Activated CD4-positive, CD25-positive, alpha-beta regulatory T cell treated with anti-CD3 and anti-CD28 coated beads, Interleukin-2, amount 50 U/mL, for 72 hours (primary cell): Measurements from ENCODE around the gene KMT2B.

Experiments
- DNase-seq: peaks from one replicate; pipeline ENCODE4 v3.0.0; 2021

The KMT2B gene

GRCh38 chr19:35742121-35742724 lies 24.4 kb downstream of the KMT2B start, which contains the start of gene IGFLR1:
IGFLR1 (minus strand) TSS chr19:35742452; CDS start chr19:35741180, 1,272 bp downstream.
- DNase-seq, result peak; percentile 66

GRCh38 chr19:35743640-35744429 lies 26.0 kb downstream of the KMT2B start:
- no peak for DNase-seq

GRCh38 chr19:35744430-35745327 lies 26.9 kb downstream of the KMT2B start:
- peak; percentile 90 for DNase-seq

GRCh38 chr19:35745328-35746086 lies 27.7 kb downstream of the KMT2B start, which contains the start of the genes PSENEN and U2AF1L4:
PSENEN (plus strand) TSS chr19:35745651; CDS start chr19:35745931, 280 bp downstream.
U2AF1L4 (minus strand) TSS chr19:35745418; CDS start chr19:35745391, 27 bp downstream.
- peak; percentile 93 for DNase-seq

GRCh38 chr19:35746087-35746462 lies 28.3 kb downstream of the KMT2B start:
- DNase-seq, result no peak

GRCh38 chr19:35746531-35746930 lies 28.7 kb downstream of the KMT2B start:
- peak; percentile 21 for DNase-seq

- peak; percentile 95 for DNase-seq
Observed at GRCh38 chr19:35748106-35749020, 30.6 kb downstream of the KMT2B start, which contains the start of gene LIN37. LIN37 (plus strand) TSS chr19:35748576; CDS start chr19:35748725, 149 bp downstream.

- no peak for DNase-seq
Observed at GRCh38 chr19:35750167-35750566, 32.4 kb downstream of the KMT2B start.

GRCh38 chr19:35751839-35752745 lies 34.3 kb downstream of the KMT2B start:
- peak; percentile 26 for DNase-seq

- DNase-seq, result no peak
Observed at GRCh38 chr19:35752746-35753350, 35.0 kb downstream of the KMT2B start.

GRCh38 chr19:35753634-35754369 lies 36.0 kb downstream of the KMT2B start:
- DNase-seq, result peak; percentile 23

GRCh38 chr19:35754370-35755130 lies 36.7 kb downstream of the KMT2B start:
- no peak for DNase-seq

GRCh38 chr19:35755131-35755549 lies 37.3 kb downstream of the KMT2B start:
- no peak for DNase-seq

- DNase-seq, result no peak
Observed at GRCh38 chr19:35755550-35756376, 38.0 kb downstream of the KMT2B start.

- no peak for DNase-seq
Observed at GRCh38 chr19:35756377-35757230, 38.8 kb downstream of the KMT2B start, which contains the start of gene HSPB6. HSPB6 (minus strand) TSS chr19:35757029; CDS start chr19:35757008, 21 bp downstream.

GRCh38 chr19:35757231-35757748 lies 39.5 kb downstream of the KMT2B start:
- peak; percentile 52 for DNase-seq
